Measurements from ENCODE around the gene ARHGAP40.
"Not testable (repeated sequence)": the region's sequence is repeated elsewhere in the genome, so short reads cannot be mapped to it uniquely, and the experiment has no call there.

Gene ARHGAP40

GRCh38 chr20:38588303-38588702, 13.3 kb upstream of the ARHGAP40 start:
- Histone ChIP-seq H3K36me3 (ENCODE audit: insufficient read depth, low read length) (no peaks in the 10 kb centered on the region), H2AFZ (ENCODE audit: low read length, unreplicated experiment) (no peak overlapping the region), H3K27ac (ENCODE audit: low read depth, low read length) (no peak overlapping the region), H3K79me2 (ENCODE audit: control insufficient read depth, insufficient read depth, low read length, unreplicated experiment) (no peaks in the 10 kb centered on the region), H3K27me3 (ENCODE audit: insufficient read depth, low read length) (peaks cover 11% of the 10 kb centered on the region), H3K4me3 (ENCODE audit: low read depth, low read length) (no peak overlapping the region), H3K4me1 (ENCODE audit: control insufficient read depth, insufficient read depth, low read length, unreplicated experiment) (peaks cover 4% of the 10 kb centered on the region)

- peaks cover under 1% of the 10 kb centered on the region; the same call in 1 of the 2 replicates for H3K27me3 ChIP-seq (ENCODE audit: insufficient read depth, low read length)
These were observed 12.3 kb upstream of the ARHGAP40 start for GRCh38 chr20:38589351-38589750.

GRCh38 chr20:38589967-38590675, 11.5 kb upstream of the ARHGAP40 start:
- Histone ChIP-seq H2AFZ (ENCODE audit: low read length, unreplicated experiment) (no peak overlapping the region), H3K36me3 (ENCODE audit: insufficient read depth, low read length) (no peaks in the 10 kb centered on the region), H3K79me2 (ENCODE audit: control insufficient read depth, insufficient read depth, low read length, unreplicated experiment) (no peaks in the 10 kb centered on the region), H3K27me3 (ENCODE audit: insufficient read depth, low read length) (no peaks in the 10 kb centered on the region), H3K4me1 (ENCODE audit: control insufficient read depth, insufficient read depth, low read length, unreplicated experiment) (peaks cover 4% of the 10 kb centered on the region), H3K27ac (ENCODE audit: low read depth, low read length) (no peak overlapping the region), H3K4me3 (ENCODE audit: low read depth, low read length) (no peak overlapping the region)

More at GRCh38 chr20:38589351-38589750, 12.3 kb upstream of the ARHGAP40 start:
- Histone ChIP-seq H2AFZ (ENCODE audit: low read length, unreplicated experiment) (no peak overlapping the region), H3K79me2 (ENCODE audit: control insufficient read depth, insufficient read depth, low read length, unreplicated experiment) (no peaks in the 10 kb centered on the region), H3K27ac (ENCODE audit: low read depth, low read length) (no peak overlapping the region), H3K4me1 (ENCODE audit: control insufficient read depth, insufficient read depth, low read length, unreplicated experiment) (peaks cover 4% of the 10 kb centered on the region), H3K4me3 (ENCODE audit: low read depth, low read length) (no peak overlapping the region), H3K36me3 (ENCODE audit: insufficient read depth, low read length) (no peaks in the 10 kb centered on the region)

DNA sequence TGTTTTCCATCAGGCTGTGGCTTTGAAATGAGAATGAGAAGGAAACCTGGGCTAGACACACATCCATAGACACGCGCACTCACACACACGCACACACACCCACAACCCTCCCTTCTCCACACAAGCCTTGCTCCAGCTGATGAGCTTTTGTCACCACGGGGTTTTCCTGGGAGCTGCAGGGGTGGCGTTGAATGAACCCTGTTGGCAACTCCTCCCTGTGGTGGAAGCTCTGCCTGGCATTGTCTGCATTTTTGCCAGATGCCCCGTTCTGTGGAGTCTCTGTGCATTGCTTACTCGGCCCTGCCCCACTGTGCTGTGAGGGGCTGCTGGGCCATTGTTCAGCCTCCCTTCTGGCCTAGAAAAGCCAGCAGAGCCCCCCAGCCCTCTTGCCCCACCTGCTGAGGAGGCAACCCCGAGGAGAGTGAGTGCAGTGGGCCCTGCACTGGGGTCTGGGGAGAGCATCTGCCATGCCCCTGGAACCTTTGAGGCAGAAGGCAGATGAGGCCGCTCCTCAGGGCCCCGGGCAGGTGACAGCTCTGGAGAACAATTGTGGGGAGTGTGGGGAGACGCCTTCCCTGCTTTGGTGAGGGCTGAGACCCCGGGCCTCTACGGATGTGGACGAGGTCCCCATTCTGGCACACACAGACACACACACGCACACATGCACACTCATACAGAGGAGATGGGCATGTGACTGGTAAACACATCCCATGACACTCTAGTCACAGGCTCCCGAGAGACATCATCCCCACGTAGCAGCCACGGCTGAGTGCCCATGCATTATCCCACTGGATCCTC, 10.7 kb upstream of the ARHGAP40 start:
- H3K27ac ChIP-seq (ENCODE audit: low read depth, low read length), result no peak overlapping the region
- H3K4me1 ChIP-seq (ENCODE audit: control insufficient read depth, insufficient read depth, low read length, unreplicated experiment), result peaks cover 4% of the 10 kb centered on the region
- no peak overlapping the region for H3K4me3 ChIP-seq (ENCODE audit: low read depth, low read length)
- H3K27me3 ChIP-seq (ENCODE audit: insufficient read depth, low read length), result no peaks in the 10 kb centered on the region
- no peaks in the 10 kb centered on the region for H3K36me3 ChIP-seq (ENCODE audit: insufficient read depth, low read length)
- H3K79me2 ChIP-seq (ENCODE audit: control insufficient read depth, insufficient read depth, low read length, unreplicated experiment), result no peaks in the 10 kb centered on the region
- no peak overlapping the region for H2AFZ ChIP-seq (ENCODE audit: low read length, unreplicated experiment)

- Histone ChIP-seq H3K4me3 (ENCODE audit: low read depth, low read length) (no peak overlapping the region), H3K36me3 (ENCODE audit: insufficient read depth, low read length) (no peaks in the 10 kb centered on the region), H3K79me2 (ENCODE audit: control insufficient read depth, insufficient read depth, low read length, unreplicated experiment) (no peaks in the 10 kb centered on the region), H3K27me3 (ENCODE audit: insufficient read depth, low read length) (no peaks in the 10 kb centered on the region), H3K27ac (ENCODE audit: low read depth, low read length) (no peak overlapping the region), H3K4me1 (ENCODE audit: control insufficient read depth, insufficient read depth, low read length, unreplicated experiment) (peaks cover 4% of the 10 kb centered on the region), H2AFZ (ENCODE audit: low read length, unreplicated experiment) (no peak overlapping the region)
These were observed 9.9 kb upstream of the ARHGAP40 start for GRCh38 chr20:38591474-38592410.

- not testable (repeated sequence) for H3K4me1 ChIP-seq (ENCODE audit: control insufficient read depth, insufficient read depth, low read length, unreplicated experiment); H3K79me2 ChIP-seq (ENCODE audit: control insufficient read depth, insufficient read depth, low read length, unreplicated experiment); H3K4me3 ChIP-seq (ENCODE audit: low read depth, low read length); H3K27me3 ChIP-seq (ENCODE audit: insufficient read depth, low read length); H3K27ac ChIP-seq (ENCODE audit: low read depth, low read length); H2AFZ ChIP-seq (ENCODE audit: low read length, unreplicated experiment); H3K36me3 ChIP-seq (ENCODE audit: insufficient read depth, low read length)
These were observed 9.2 kb upstream of the ARHGAP40 start for GRCh38 chr20:38592411-38592790.

DNA sequence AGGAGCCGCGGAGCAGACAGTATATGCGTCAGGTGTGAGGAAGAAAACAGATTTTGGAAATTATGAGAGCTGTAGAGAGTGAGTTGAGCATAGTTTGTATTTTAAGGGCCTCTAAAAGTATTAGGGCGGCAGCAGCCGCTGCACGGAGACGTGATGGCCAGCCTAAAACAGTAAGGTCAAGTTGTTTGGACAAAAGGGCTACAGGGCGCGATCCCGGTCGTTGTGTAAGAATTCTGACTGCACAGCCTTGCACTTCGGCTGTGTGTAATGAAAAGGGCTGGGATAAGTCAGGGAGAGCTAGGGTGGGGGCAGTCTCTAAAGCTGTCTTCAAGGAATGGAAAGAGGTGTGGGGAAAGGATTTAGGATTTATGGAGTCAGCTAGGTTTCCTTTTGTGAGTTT, 7.3 kb upstream of the ARHGAP40 start:
- not testable (repeated sequence) for H3K27ac ChIP-seq (ENCODE audit: low read depth, low read length); H3K4me1 ChIP-seq (ENCODE audit: control insufficient read depth, insufficient read depth, low read length, unreplicated experiment); H2AFZ ChIP-seq (ENCODE audit: low read length, unreplicated experiment); H3K79me2 ChIP-seq (ENCODE audit: control insufficient read depth, insufficient read depth, low read length, unreplicated experiment); H3K36me3 ChIP-seq (ENCODE audit: insufficient read depth, low read length); H3K27me3 ChIP-seq (ENCODE audit: insufficient read depth, low read length); H3K4me3 ChIP-seq (ENCODE audit: low read depth, low read length)

DNA sequence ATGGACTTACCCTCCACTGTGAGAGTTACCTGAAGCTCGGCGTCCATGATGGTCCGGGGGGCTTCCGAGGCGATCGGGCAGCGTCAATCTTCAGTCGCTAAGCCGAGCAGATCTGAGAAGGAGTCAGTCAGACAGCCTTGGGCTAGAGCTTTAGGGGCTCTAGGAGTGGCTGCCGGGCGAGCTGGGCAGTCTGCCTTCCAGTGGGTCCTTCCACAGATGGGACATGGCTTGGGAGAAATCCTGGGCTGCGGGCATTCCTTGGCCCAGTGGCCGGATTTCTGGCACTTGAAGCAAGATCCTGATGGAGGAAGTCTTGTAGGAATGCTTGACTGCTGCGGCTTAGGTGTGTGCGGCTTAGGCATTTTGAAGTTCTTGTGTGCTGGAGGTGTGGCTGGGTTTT, 5.7 kb upstream of the ARHGAP40 start:
- H3K4me3 ChIP-seq (ENCODE audit: low read depth, low read length); H3K27me3 ChIP-seq (ENCODE audit: insufficient read depth, low read length); H3K4me1 ChIP-seq (ENCODE audit: control insufficient read depth, insufficient read depth, low read length, unreplicated experiment); H3K27ac ChIP-seq (ENCODE audit: low read depth, low read length); H3K79me2 ChIP-seq (ENCODE audit: control insufficient read depth, insufficient read depth, low read length, unreplicated experiment); H3K36me3 ChIP-seq (ENCODE audit: insufficient read depth, low read length); H2AFZ ChIP-seq (ENCODE audit: low read length, unreplicated experiment): not testable (repeated sequence)

- Histone ChIP-seq H3K79me2 (ENCODE audit: control insufficient read depth, insufficient read depth, low read length, unreplicated experiment) (no peaks in the 10 kb centered on the region), H3K36me3 (ENCODE audit: insufficient read depth, low read length) (no peaks in the 10 kb centered on the region), H3K4me3 (ENCODE audit: low read depth, low read length) (no peak overlapping the region), H3K27me3 (ENCODE audit: insufficient read depth, low read length) (no peaks in the 10 kb centered on the region), H3K27ac (ENCODE audit: low read depth, low read length) (no peak overlapping the region), H2AFZ (ENCODE audit: low read length, unreplicated experiment) (no peak overlapping the region), H3K4me1 (ENCODE audit: control insufficient read depth, insufficient read depth, low read length, unreplicated experiment) (peaks cover 10% of the 10 kb centered on the region)
These were observed 2.2 kb upstream of the ARHGAP40 start for GRCh38 chr20:38599410-38599882.

DNA sequence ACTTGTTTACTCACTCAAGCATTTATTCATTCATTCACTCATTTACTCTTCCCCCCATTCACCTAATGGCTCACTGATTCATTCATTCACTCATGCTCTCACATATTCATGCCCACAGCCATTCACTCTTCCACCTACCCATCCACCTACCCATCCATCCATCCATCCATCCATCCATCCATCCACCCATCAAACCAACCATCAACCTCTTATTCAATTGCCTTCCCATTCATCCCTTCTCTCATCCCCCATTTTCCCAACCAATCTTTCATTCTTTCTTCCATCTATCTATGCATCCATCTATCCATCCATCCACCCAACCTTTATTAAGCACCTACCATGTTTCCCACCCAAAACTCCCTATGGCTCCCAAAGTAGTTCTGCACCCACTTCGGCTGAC, 1.6 kb upstream of the ARHGAP40 start:
- H3K27me3 ChIP-seq (ENCODE audit: insufficient read depth, low read length), result no peaks in the 10 kb centered on the region

More for the DNA sequence above, 1.6 kb upstream of the ARHGAP40 start:
- H2AFZ ChIP-seq (ENCODE audit: low read length, unreplicated experiment), result no peak overlapping the region
- H3K79me2 ChIP-seq (ENCODE audit: control insufficient read depth, insufficient read depth, low read length, unreplicated experiment), result no peaks in the 10 kb centered on the region
- H3K4me3 ChIP-seq (ENCODE audit: low read depth, low read length), result no peak overlapping the region
- H3K36me3 ChIP-seq (ENCODE audit: insufficient read depth, low read length), result no peaks in the 10 kb centered on the region
- H3K4me1 ChIP-seq (ENCODE audit: control insufficient read depth, insufficient read depth, low read length, unreplicated experiment), result peaks cover 14% of the 10 kb centered on the region
- no peak overlapping the region for H3K27ac ChIP-seq (ENCODE audit: low read depth, low read length)
